AG04450 (cell line): ENCODE data around the gene PLCG2. TPM values are rescaled to one million over a fixed set of nuclear protein-coding genes. Genes with fewer than 3 reads are reported as not detected.

ENCODE experiments used
- CTCF ChIA-PET: fragments of 300-600, 350-600 bp; formaldehyde crosslinking; extraction: SDS; loops from one replicate; lab custom pipeline; 2022; ENCODE audit warnings: antibody characterized with exemption, inconsistent platforms; lab: Charles Lee
- POLR2A ChIA-PET: fragments of 350-600 bp; formaldehyde crosslinking; extraction: SDS; loops from one replicate; lab custom pipeline; 2021; ENCODE audit warnings: antibody characterized with exemption, inconsistent platforms; lab: Yijun Ruan, JAX
- DNase-seq: peaks from one replicate; pipeline ENCODE4 v3.0.0-alpha.2; 2011; ENCODE audit warnings: low read depth, low spot score
- H3K27ac ChIP-seq: one replicate; pipeline ENCODE4 v1.5.1; 2012; ENCODE audit warnings: low read depth, low read length, control low read depth
- H3K27me3 ChIP-seq: one replicate; pipeline ENCODE4 v1.6.0; 2012; ENCODE audit warnings: low read length; ENCODE audit not compliant: control insufficient read depth, insufficient read depth
- H3K4me3 ChIP-seq: 2 replicates; pipeline ENCODE4 v1.5.1; 2011; ENCODE audit warnings: mild to moderate bottlenecking, low read depth, low read length, control low read depth
- H3K9me3 ChIP-seq: 2 replicates; pipeline ENCODE4 v1.5.1; 2012; ENCODE audit warnings: low read length; ENCODE audit not compliant: control insufficient read depth, insufficient read depth
- CTCF ChIP-seq: IDR thresholded peaks from 2 replicates; pipeline ENCODE4 v1.5.1; 2011; ENCODE audit warnings: low read depth, low read length, control low read depth, inconsistent platforms
- polyA plus RNA-seq: library from polyadenylated mRNA; depleted of rRNA; stranded (reverse); fragments of >200 nt; gene quantifications from 2 replicates; pipeline ENCODE4 v1.2.3, GENCODE V29; 2011

PLCG2 gene
- polyA plus RNA-seq, 1 experiment = 0.16 TPM

GRCh38 chr16:81843683-81844082, 64.6 kb downstream of the PLCG2 start:
- no peak for DNase-seq
- ChIA-PET CTCF (no interaction called here), POLR2A (no interaction called here)
- Histone ChIP-seq H3K27me3 (peaks cover 5% of the 10 kb centered on the region), H3K27ac (no peak overlapping the region), H3K9me3 (no peaks in the 10 kb centered on the region), H3K4me3 (no peak overlapping the region)
- no peak for TF ChIP-seq CTCF

GRCh38 chr16:81846105-81846504, 67.0 kb downstream of the PLCG2 start:
- POLR2A ChIA-PET = no interaction called here
- TF ChIP-seq CTCF = no peak
- DNase-seq = no peak
- H3K4me3 ChIP-seq = no peak overlapping the region
- CTCF ChIA-PET = no interaction called here
- peaks cover 5% of the 10 kb centered on the region for H3K27me3 ChIP-seq
- no peaks in the 10 kb centered on the region for H3K9me3 ChIP-seq
- H3K27ac ChIP-seq = no peak overlapping the region

- Histone ChIP-seq H3K27me3 (no peaks in the 10 kb centered on the region), H3K27ac (no peak overlapping the region), H3K9me3 (no peaks in the 10 kb centered on the region), H3K4me3 (no peak overlapping the region)
- no peak for DNase-seq
- ChIA-PET POLR2A (no interaction called here), CTCF (no interaction called here)
- TF ChIP-seq CTCF = no peak
Observed at GRCh38 chr16:81848306-81848853, 69.3 kb downstream of the PLCG2 start.

- CTCF ChIA-PET = no interaction called here
- no peaks in the 10 kb centered on the region for H3K9me3 ChIP-seq
- H3K27ac ChIP-seq = no peak overlapping the region
- H3K4me3 ChIP-seq = no peak overlapping the region
- no peak for DNase-seq
- TF ChIP-seq CTCF = no peak
- POLR2A ChIA-PET = no interaction called here
- H3K27me3 ChIP-seq = no peaks in the 10 kb centered on the region
Observed at GRCh38 chr16:81850197-81850944, 71.3 kb downstream of the PLCG2 start.

GRCh38 chr16:81852347-81852746, 73.3 kb downstream of the PLCG2 start:
- CTCF ChIA-PET = no interaction called here
- H3K27me3 ChIP-seq = peaks cover 3% of the 10 kb centered on the region

More at GRCh38 chr16:81852347-81852746, 73.3 kb downstream of the PLCG2 start:
- DNase-seq = no peak
- POLR2A ChIA-PET = no interaction called here
- TF ChIP-seq CTCF = no peak
- Histone ChIP-seq H3K27ac (no peak overlapping the region), H3K9me3 (no peaks in the 10 kb centered on the region), H3K4me3 (no peak overlapping the region)
